Prostate gland (tissue), 2 donors: ENCODE data around the gene JMJD1C.
"Not testable (repeated sequence)": the region's sequence is repeated elsewhere in the genome, so short reads cannot be mapped to it uniquely, and the experiment has no call there.

ENCODE experiments used
- CTCF ChIP-seq, 4 experiments: fragments of 200-600 bp in 2 of 4; fragments of 450-650 bp in 2 of 4; sonication (generic) in 2 of 4; IDR thresholded peaks; 1 replicate in 3 of 4; 2 replicates in 1 of 4; pipeline ENCODE4 v1.5.1; 2016 to 2019; ENCODE audit warnings: antibody characterized with exemption in 4 of 4, mild to moderate bottlenecking in 2 of 4, moderate library complexity in 2 of 4
- POLR2AphosphoS5 ChIP-seq: sonication (generic); formaldehyde crosslinking; IDR thresholded peaks from one replicate; pipeline ENCODE4 v1.6.1; 2017; ENCODE audit warnings: antibody characterized with exemption

GRCh38 chr10:63235136-63235535, 230.6 kb downstream of the JMJD1C start:
- TF ChIP-seq POLR2AphosphoS5; CTCF (IDR thresholded peaks at IDR 0.05): not testable (repeated sequence)
